KOPT-K1 (cell line): ENCODE measurements around the gene SLC22A8.
"Not testable (repeated sequence)": the region's sequence is repeated elsewhere in the genome, so short reads cannot be mapped to it uniquely, and the experiment has no call there.

Source experiments
- H3K27ac ChIP-seq: fragments of 200-600 bp; sonication (generic); 2 replicates; pipeline ENCODE4 v1.5.1; 2016; ENCODE audit warnings: antibody characterized with exemption, mild to moderate bottlenecking, low read depth, low read length; ENCODE audit not compliant: poor library complexity, severe bottlenecking
- H3K36me3 ChIP-seq: fragments of 200-600 bp; sonication (generic); 2 replicates; pipeline ENCODE4 v1.5.1; 2017; ENCODE audit warnings: antibody characterized with exemption, mild to moderate bottlenecking, low read length, moderate library complexity; ENCODE audit not compliant: insufficient read depth
- H3K9me3 ChIP-seq: fragments of 200-600 bp; sonication (generic); 2 replicates; pipeline ENCODE4 v1.5.1; 2017; ENCODE audit warnings: antibody characterized with exemption, low read length, mild to moderate bottlenecking; ENCODE audit not compliant: insufficient read depth, poor library complexity, severe bottlenecking

SLC22A8 gene, protein sequence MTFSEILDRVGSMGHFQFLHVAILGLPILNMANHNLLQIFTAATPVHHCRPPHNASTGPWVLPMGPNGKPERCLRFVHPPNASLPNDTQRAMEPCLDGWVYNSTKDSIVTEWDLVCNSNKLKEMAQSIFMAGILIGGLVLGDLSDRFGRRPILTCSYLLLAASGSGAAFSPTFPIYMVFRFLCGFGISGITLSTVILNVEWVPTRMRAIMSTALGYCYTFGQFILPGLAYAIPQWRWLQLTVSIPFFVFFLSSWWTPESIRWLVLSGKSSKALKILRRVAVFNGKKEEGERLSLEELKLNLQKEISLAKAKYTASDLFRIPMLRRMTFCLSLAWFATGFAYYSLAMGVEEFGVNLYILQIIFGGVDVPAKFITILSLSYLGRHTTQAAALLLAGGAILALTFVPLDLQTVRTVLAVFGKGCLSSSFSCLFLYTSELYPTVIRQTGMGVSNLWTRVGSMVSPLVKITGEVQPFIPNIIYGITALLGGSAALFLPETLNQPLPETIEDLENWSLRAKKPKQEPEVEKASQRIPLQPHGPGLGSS

GRCh38 chr11:63015521-63016215 lies at the start of gene SLC22A8:
TSS of gene SLC22A8 (minus strand) at chr11:63015841. CDS start at chr11:63014958, 883 bp downstream.
- H3K27ac ChIP-seq: no peak within 1 kb of the TSS
- no peaks in the 10 kb centered on the region for H3K36me3 ChIP-seq
- no peaks in the 10 kb centered on the region for H3K9me3 ChIP-seq

DNA sequence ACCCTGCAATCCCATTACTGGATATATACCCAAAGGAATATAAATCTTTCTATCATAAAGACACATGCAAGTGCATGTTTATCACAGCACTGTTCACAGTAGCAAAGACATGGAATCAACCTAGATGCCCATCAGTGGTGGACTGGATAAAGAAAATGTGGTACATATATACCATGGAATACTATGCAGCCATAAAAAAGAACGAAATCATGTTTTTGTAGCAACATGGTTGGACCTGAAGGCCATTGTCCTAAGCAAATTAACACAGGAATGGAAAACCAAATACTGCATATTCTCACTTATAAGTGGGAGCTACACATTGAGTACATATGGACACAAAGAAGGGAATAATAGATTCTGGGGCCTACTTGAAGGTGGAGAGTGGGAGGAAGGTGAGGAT lies 30.6 kb upstream of the SLC22A8 start:
- not testable (repeated sequence) for H3K9me3 ChIP-seq, H3K27ac ChIP-seq

GRCh38 chr11:63042596-63042995 lies 27.0 kb upstream of the SLC22A8 start:
- Histone ChIP-seq H3K9me3 (no peaks in the 10 kb centered on the region), H3K27ac (no peak overlapping the region)

More for the DNA sequence above, 30.6 kb upstream of the SLC22A8 start:
- not testable (repeated sequence) for H3K36me3 ChIP-seq

DNA sequence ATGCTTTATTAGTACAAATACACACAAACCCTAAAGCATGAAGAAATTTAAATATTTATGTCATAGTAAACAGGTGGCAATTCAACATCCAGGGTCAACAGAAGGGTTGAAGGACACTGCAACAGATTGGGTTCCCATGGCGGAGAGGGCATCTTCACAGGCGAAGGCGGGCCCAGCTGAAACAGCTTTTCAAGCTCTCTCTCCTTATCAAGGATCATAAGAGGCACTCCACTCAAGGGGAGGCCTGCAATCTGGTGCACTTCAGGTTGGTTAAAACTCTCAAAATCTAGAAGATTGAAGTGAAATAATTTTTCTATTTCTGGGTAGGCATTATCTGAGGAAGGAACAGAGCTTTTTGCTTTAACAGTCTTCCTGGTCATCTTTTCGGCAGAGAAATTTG lies 16.8 kb upstream of the SLC22A8 start:
- Histone ChIP-seq H3K27ac (no peak overlapping the region), H3K9me3 (no peaks in the 10 kb centered on the region), H3K36me3 (no peaks in the 10 kb centered on the region)

More at GRCh38 chr11:63042596-63042995, 27.0 kb upstream of the SLC22A8 start:
- no peaks in the 10 kb centered on the region for H3K36me3 ChIP-seq

DNA sequence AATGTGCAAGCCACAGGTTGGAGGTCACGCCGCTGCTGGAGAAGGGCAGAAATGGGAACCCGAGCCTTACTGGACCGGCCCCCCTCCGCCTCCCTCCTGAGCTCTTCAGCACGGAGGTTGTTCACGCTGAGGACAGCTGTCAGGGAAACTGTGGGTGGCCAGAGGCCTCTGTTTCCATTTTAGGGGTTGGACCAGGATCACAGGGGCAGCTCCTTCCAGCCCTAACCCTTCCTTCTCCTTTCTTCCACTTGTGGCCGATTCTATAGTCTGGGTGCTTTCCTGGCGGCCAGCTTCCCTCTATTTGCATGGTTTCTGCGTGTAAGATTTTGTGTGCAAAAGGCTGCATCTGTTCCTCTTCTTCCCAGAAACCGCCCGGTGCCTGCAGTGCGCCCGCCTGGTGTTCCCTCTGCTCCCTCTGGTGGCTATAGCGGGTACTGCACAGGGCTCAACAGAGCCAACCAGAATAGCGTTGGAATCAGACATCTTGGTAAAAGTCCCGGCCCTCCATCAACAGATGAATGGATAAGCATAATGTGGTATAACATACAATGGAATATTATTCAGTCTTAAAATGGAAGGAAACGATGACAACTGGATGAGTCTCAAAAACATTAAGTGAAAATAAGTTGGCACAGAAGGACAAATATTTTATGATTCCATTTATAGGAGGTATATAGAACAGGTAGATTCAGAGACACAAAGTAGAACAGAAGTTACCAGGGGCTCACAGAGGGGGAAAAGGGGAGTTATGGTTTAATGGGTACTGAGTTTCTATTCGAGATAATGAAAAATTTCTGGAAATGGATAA lies 8.4 kb upstream of the SLC22A8 start:
- Histone ChIP-seq H3K36me3 (no peaks in the 10 kb centered on the region), H3K27ac (no peak overlapping the region), H3K9me3 (no peaks in the 10 kb centered on the region)

DNA sequence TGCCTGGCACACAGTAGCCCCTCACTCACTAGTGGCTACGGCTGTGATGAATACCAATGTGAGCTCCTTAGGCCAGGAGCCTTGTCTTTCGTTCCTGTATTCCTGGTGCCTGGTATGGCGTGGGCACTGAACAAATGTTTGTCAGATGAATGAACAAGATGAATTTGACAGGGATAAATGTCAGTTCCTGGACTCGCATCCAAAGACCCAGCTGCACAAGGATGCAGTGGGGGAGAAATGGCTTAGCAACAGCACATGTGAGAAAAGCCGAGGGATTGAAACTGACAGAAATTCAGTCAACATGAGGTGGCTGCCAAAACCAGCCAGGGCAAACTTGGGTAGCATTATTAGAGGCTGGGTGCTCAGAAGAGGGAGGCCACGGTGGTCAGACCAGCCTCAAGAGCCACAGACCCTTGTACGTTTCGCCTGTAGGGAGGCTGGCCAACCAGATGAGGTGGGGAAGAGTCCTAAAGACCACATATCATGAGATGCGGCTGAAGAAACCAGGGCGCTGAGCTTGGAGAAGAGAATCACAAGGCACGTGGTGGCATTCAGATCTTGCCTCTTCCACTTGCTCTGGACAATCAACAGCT lies 7.7 kb upstream of the SLC22A8 start:
- no peaks in the 10 kb centered on the region for H3K36me3 ChIP-seq
- H3K27ac ChIP-seq: no peak overlapping the region
- H3K9me3 ChIP-seq: no peaks in the 10 kb centered on the region

GRCh38 chr11:63022441-63022840 lies 6.8 kb upstream of the SLC22A8 start:
- no peaks in the 10 kb centered on the region for H3K36me3 ChIP-seq
- no peak overlapping the region for H3K27ac ChIP-seq
- H3K9me3 ChIP-seq: no peaks in the 10 kb centered on the region

GRCh38 chr11:63020671-63021291 lies 5.1 kb upstream of the SLC22A8 start:
- no peaks in the 10 kb centered on the region for H3K36me3 ChIP-seq
- no peaks in the 10 kb centered on the region for H3K9me3 ChIP-seq

DNA sequence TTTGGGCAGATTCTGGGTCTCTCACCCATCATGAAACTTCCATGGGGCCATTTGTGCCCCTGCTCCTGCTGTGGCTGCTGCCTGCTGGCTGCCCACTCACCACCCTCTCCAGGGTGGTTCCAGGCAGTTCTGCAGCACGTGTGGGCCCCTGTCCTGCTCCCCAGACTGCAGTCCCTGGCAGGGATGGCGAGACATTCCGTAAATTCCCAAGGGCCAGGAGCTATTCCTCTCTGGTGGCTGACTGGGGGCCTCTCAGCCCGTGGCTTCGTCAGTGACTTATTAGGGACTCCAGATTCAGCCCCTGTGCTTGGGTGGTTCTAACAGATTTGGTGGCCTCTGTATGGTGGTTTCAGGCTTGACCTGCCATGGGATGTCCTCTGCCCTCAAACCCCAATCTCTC lies 3.9 kb upstream of the SLC22A8 start:
- no peak overlapping the region for H3K27ac ChIP-seq
- H3K9me3 ChIP-seq: no peaks in the 10 kb centered on the region
- no peaks in the 10 kb centered on the region for H3K36me3 ChIP-seq

More at GRCh38 chr11:63020671-63021291, 5.1 kb upstream of the SLC22A8 start:
- H3K27ac ChIP-seq: no peak overlapping the region

DNA sequence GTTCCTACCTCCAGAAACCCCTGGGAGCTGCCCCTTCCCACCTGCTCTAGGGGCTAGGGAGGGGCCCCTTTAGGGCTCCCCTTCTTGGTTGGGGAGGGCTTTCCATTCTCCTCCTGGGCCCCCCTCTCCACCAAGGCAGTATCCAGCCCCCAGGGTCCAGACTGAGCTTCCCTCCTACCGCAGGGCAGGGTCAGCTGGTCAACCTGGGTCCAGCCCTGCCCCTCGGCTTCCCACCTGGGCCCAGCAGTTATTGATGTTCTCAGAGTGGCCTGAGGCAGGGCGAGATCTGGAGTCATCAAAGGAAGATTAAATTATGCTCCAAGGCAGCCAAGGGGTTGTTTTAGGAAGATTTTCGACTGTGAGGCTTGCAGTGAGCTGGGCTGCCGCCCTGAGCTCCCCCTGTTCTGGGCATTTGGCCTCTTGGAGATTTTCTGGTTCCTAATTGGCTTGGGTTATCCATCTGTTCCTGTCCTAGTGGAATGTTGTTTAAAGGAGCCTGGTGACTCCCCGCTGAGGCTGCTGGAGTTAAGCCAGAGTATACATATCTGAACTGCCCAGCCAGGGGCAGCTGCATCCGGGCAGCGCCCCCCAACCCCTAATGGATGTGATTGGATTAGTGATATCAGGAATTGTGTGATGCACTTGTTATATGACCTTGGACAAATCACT lies 1.8 kb upstream of the SLC22A8 start:
- Histone ChIP-seq H3K9me3 (no peaks in the 10 kb centered on the region), H3K36me3 (no peaks in the 10 kb centered on the region), H3K27ac (no peak overlapping the region)

GRCh38 chr11:63014408-63015055 lies 1.1 kb downstream of the SLC22A8 start:
- H3K27ac ChIP-seq: no peak overlapping the region
- no peaks in the 10 kb centered on the region for H3K9me3 ChIP-seq
- no peaks in the 10 kb centered on the region for H3K36me3 ChIP-seq

GRCh38 chr11:63012839-63013238 lies 2.8 kb downstream of the SLC22A8 start:
- Histone ChIP-seq H3K36me3 (no peaks in the 10 kb centered on the region), H3K9me3 (no peaks in the 10 kb centered on the region), H3K27ac (no peak overlapping the region)

GRCh38 chr11:63012430-63012829 lies 3.2 kb downstream of the SLC22A8 start:
- Histone ChIP-seq H3K27ac (no peak overlapping the region), H3K36me3 (no peaks in the 10 kb centered on the region), H3K9me3 (no peaks in the 10 kb centered on the region)
